Right forelimb (tissue), 1 donor: ENCODE results near the gene LIN28B.
"Not testable (repeated sequence)": the region's sequence is repeated elsewhere in the genome, so short reads cannot be mapped to it uniquely, and the experiment has no call there.

Source experiments
- DNase-seq: peaks from one replicate; pipeline ENCODE4 v3.0.0-alpha.2; 2018

The LIN28B gene

GRCh38 chr6:105072798-105073199 is 115.9 kb downstream of the LIN28B start:
- no peak for DNase-seq

- DNase-seq = no peak
Observed at GRCh38 chr6:105075210-105075609, 118.3 kb downstream of the LIN28B start.

- not testable (repeated sequence) for DNase-seq
Observed at GRCh38 chr6:105076418-105076817, 119.5 kb downstream of the LIN28B start.

- no peak for DNase-seq
Observed at GRCh38 chr6:105077596-105078385, 120.9 kb downstream of the LIN28B start.

GRCh38 chr6:105078386-105078708 is 121.4 kb downstream of the LIN28B start:
- no peak for DNase-seq

GRCh38 chr6:105080279-105080678 is 123.4 kb downstream of the LIN28B start:
- no peak for DNase-seq

GRCh38 chr6:105081662-105082061 is 124.8 kb downstream of the LIN28B start:
- DNase-seq = not testable (repeated sequence)

- no peak for DNase-seq
Observed at GRCh38 chr6:105087571-105088211, 130.8 kb downstream of the LIN28B start.

- DNase-seq = no peak
Observed at GRCh38 chr6:105091140-105091829, 134.4 kb downstream of the LIN28B start.

GRCh38 chr6:105094133-105094640 is 137.3 kb downstream of the LIN28B start:
- DNase-seq = no peak

- DNase-seq = no peak
Observed at GRCh38 chr6:105095139-105095538, 138.2 kb downstream of the LIN28B start.

GRCh38 chr6:105097288-105097687 is 140.4 kb downstream of the LIN28B start:
- no peak for DNase-seq

GRCh38 chr6:105099371-105099770 is 142.5 kb downstream of the LIN28B start:
- no peak for DNase-seq

GRCh38 chr6:105102186-105102585 is 145.3 kb downstream of the LIN28B start:
- no peak for DNase-seq

- DNase-seq = no peak
Observed at GRCh38 chr6:105105094-105105493, 148.2 kb downstream of the LIN28B start.

- DNase-seq = no peak
Observed at GRCh38 chr6:105106260-105106659, 149.4 kb downstream of the LIN28B start.

- no peak for DNase-seq
Observed at GRCh38 chr6:105107207-105107606, 150.3 kb downstream of the LIN28B start.

GRCh38 chr6:105108631-105109262 is 151.8 kb downstream of the LIN28B start:
- DNase-seq = no peak

GRCh38 chr6:105109955-105110895 is 153.3 kb downstream of the LIN28B start:
- DNase-seq = no peak

GRCh38 chr6:105111105-105111504 is 154.2 kb downstream of the LIN28B start:
- DNase-seq = no peak

GRCh38 chr6:105111871-105112270 is 155.0 kb downstream of the LIN28B start:
- no peak for DNase-seq

- no peak for DNase-seq
Observed at GRCh38 chr6:105112577-105112976, 155.7 kb downstream of the LIN28B start.
